ENCODE results near the gene RASL12. TPM values are rescaled to one million over a fixed set of nuclear protein-coding genes. Genes with fewer than 3 reads are reported as not detected.

Gene RASL12
- total and polyA plus RNA-seq, 2 of the 8 experiments (the other 6 are each of a cell fraction or from before 2014, with no cell fraction given), result 9.5 to 10.3 TPM

DNA sequence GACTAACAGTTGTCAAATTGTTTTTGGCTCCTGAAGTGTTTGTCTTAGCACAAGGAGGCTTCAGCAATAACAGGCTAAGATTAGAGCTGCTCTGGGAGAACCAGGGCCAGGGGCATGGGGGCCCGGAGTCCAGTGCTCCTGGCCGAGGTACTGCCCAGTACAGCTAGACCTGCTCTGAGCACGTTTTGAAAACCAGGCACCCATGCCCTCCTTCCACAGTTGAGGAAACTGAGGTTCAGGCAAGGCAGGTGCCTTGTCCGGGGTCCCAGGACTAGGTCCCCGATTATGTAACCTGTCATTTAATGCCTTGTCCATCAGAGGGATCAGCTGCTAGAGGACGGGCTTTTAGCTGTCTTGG is 27.9 kb upstream of the RASL12 start:
- H2AK5ac ChIP-seq (ENCODE audit: low read depth, low read length), result no peak overlapping the region
- no peak overlapping the region for H4K8ac ChIP-seq (ENCODE audit: extremely low read depth, insufficient read depth, low read length)
- H3K4me1 ChIP-seq (replicated peaks in 1 of 4; ENCODE audit: control insufficient read depth in 3 of 4, insufficient read depth in 4 of 4, low read length in 3 of 4), result peaks cover 0 to 3% (median 0%) of the 10 kb centered on the region in 4 experiments; a peak in 1 of 7 replicates
- H3K4me2 ChIP-seq (ENCODE audit: insufficient read depth in 1 of 2, low read depth in 2 of 2, low read length in 2 of 2), result no peak overlapping the region
- no peak overlapping the region for H3K18ac ChIP-seq (ENCODE audit: extremely low read depth, low read length)
- H3K79me1 ChIP-seq (ENCODE audit: low read depth, low read length), result no peaks in the 10 kb centered on the region
- no peak overlapping the region for H2BK15ac ChIP-seq (ENCODE audit: low read length)
- no peaks in the 10 kb centered on the region for H3K79me2 ChIP-seq (ENCODE audit: control insufficient read depth in 1 of 2, insufficient read depth in 2 of 2, low read length in 2 of 2)
- no peak overlapping the region for H3K23ac ChIP-seq (ENCODE audit: insufficient read length)
- no peak overlapping the region for H3K14ac ChIP-seq (ENCODE audit: insufficient read length)
- no peak overlapping the region for H3K4me3 ChIP-seq (ENCODE audit: extremely low read depth in 1 of 4, insufficient read depth in 2 of 4, low read depth in 3 of 4, low read length in 4 of 4)
- H3K23me2 ChIP-seq (ENCODE audit: low read depth, low read length), result no peaks in the 10 kb centered on the region
- no peak overlapping the region for H3K9ac ChIP-seq (replicated peaks in 1 of 4; ENCODE audit: extremely low read depth in 1 of 4, low read depth in 3 of 4, low read length in 3 of 4)
- DNase-seq (ENCODE audit: low read depth in 1 of 2, low spot score in 2 of 2) (no peak), FAIRE-seq (no peak)
- H4K91ac ChIP-seq (replicated peaks; ENCODE audit: insufficient read length, low read length), result no peak overlapping the region
- no peak for TF ChIP-seq SRF (IDR thresholded peaks at IDR 0.05; ENCODE audit: low read depth, low read length)
- no peak for TF ChIP-seq FOSL1 (IDR thresholded peaks at IDR 0.05; ENCODE audit: insufficient read depth, low read depth, low read length)
- TF ChIP-seq KDM4A (IDR thresholded peaks at IDR 0.05; ENCODE audit: low read depth, low read length, severe bottlenecking), result no peak
- TF ChIP-seq RBBP5 (IDR thresholded peaks at IDR 0.05; ENCODE audit: borderline replicate concordance, low read depth, low read length), result no peak
- no peak for TF ChIP-seq RXRA (IDR thresholded peaks at IDR 0.05; ENCODE audit: insufficient read depth, low read depth, low read length)
- H3K36me3 ChIP-seq (ENCODE audit: control insufficient read depth in 2 of 4, insufficient read depth in 4 of 4, low read length in 3 of 4), result no peaks in the 10 kb centered on the region
- WGBS, 2 experiments (ENCODE audit: extremely low coverage in 1 of 2, insufficient coverage in 1 of 2, insufficient read length in 1 of 2, insufficient replicate concordance in 2 of 2, low coverage in 1 of 2, low lambda C conversion rate in 2 of 2, missing lambda C conversion rate in 1 of 2), result 80% methylated on average over 6 of the region's 6 CpGs; no CpG with 5 or more reads in 1 of the 2 experiments
- no peak overlapping the region for H2BK5ac ChIP-seq (ENCODE audit: low read depth, low read length)
- H3K56ac ChIP-seq (replicated peaks; ENCODE audit: insufficient read length, low read depth, low read length), result no peak overlapping the region
- no peaks in the 10 kb centered on the region for H3K27me3 ChIP-seq (replicated peaks in 1 of 4; ENCODE audit: control insufficient read depth in 3 of 4, extremely low read depth in 1 of 4, insufficient read depth in 3 of 4, low read length in 3 of 4)
- CTCF ChIA-PET (ENCODE audit: partially characterized antibody), result interaction anchor here (0.5 to 4.0 kb wide), 12 partner anchors 11 to 62 kb away, joined by 3 to 45 read pairs (median 4); partner anchors contain the start of genes KBTBD13 and RASL12
- no peaks in the 10 kb centered on the region for H4K20me1 ChIP-seq (replicated peaks in 1 of 2; ENCODE audit: control insufficient read depth in 1 of 2, insufficient read depth in 2 of 2, low read length in 2 of 2)
- H3K27ac ChIP-seq (ENCODE audit: low read depth, low read length), result no peak overlapping the region
- no peaks in the 10 kb centered on the region for H3K9me3 ChIP-seq (ENCODE audit: insufficient read depth in 2 of 2, low read depth in 1 of 2, low read length in 1 of 2)
- no peak overlapping the region for H4K5ac ChIP-seq (ENCODE audit: insufficient read length, low read depth, low read length)
- H2BK12ac ChIP-seq (ENCODE audit: low read depth, low read length), result no peak overlapping the region
- no peak overlapping the region for H2AFZ ChIP-seq (ENCODE audit: low read length)
- no peak overlapping the region for H3K4ac ChIP-seq (replicated peaks; ENCODE audit: insufficient read length, low read depth, low read length)
- H2BK120ac ChIP-seq (replicated peaks; ENCODE audit: low read depth, low read length), result no peak overlapping the region
- POLR2A ChIA-PET (ENCODE audit: partially characterized antibody), result interaction anchor here (0.7 to 3.4 kb wide), 3 partner anchors 11 to 209 kb away, joined by 3 to 16 read pairs (median 3); partner anchors contain the start of gene RNU5B-1
- no peak overlapping the region for H2BK20ac ChIP-seq (ENCODE audit: low read length)
